ENCODE data around the gene IRX6.

Gene IRX6

DNA sequence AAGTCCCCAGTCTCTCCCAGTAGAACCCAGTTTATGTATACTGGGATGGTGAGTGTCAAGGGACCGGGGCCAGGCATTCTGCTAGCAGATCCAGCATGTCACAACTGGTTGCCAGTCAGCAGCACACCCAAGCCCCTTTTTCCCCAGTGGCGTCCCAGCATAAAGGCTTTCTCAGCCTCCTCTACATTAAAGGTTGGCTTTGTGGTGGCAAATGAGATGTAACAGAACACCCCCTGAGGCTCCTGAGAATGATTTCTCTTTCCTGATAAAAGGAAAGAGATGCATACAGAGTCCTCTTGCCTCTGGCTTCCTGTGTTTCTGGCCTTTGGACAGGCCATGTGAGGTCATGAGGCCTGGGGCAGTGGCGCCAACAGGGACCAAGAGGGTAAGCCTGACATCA is 27.9 kb downstream of the IRX6 start:
- H3K4me3 ChIP-seq (replicated peaks in 1 of 2; ENCODE audit: low read depth in 2 of 2, low read length in 2 of 2): no peak overlapping the region
- no peak for DNase-seq (ENCODE audit: low read depth in 2 of 2)
- TF ChIP-seq, protein P1, sequence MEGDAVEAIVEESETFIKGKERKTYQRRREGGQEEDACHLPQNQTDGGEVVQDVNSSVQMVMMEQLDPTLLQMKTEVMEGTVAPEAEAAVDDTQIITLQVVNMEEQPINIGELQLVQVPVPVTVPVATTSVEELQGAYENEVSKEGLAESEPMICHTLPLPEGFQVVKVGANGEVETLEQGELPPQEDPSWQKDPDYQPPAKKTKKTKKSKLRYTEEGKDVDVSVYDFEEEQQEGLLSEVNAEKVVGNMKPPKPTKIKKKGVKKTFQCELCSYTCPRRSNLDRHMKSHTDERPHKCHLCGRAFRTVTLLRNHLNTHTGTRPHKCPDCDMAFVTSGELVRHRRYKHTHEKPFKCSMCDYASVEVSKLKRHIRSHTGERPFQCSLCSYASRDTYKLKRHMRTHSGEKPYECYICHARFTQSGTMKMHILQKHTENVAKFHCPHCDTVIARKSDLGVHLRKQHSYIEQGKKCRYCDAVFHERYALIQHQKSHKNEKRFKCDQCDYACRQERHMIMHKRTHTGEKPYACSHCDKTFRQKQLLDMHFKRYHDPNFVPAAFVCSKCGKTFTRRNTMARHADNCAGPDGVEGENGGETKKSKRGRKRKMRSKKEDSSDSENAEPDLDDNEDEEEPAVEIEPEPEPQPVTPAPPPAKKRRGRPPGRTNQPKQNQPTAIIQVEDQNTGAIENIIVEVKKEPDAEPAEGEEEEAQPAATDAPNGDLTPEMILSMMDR (IDR thresholded peaks at IDR 0.05; ENCODE audit: low read depth, low read length): no peak

DNA sequence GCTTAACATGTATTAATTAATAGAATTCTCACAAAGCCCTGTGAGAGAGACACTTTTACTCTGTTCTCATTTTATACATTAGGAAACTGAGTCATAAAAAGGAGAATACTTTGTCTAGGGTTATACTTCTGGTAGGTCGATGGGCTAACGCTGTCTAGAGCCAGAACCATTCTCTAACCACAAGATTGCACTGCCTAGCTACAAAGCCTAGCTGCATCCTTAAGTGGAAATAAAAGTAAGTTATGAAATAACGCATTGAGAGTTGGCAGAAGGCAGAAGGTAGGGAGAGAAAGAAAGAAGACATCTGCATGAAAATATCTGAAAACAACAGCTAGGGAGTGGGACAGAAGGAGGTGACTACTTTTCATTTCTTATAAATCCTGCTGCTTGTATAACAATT is 33.2 kb downstream of the IRX6 start:
- TF ChIP-seq, protein P1 (IDR thresholded peaks at IDR 0.05; ENCODE audit: low read depth, low read length): no peak
- DNase-seq (ENCODE audit: low read depth in 2 of 2): no peak
- H3K4me3 ChIP-seq (replicated peaks in 1 of 2; ENCODE audit: low read depth in 2 of 2, low read length in 2 of 2): no peak overlapping the region

DNA sequence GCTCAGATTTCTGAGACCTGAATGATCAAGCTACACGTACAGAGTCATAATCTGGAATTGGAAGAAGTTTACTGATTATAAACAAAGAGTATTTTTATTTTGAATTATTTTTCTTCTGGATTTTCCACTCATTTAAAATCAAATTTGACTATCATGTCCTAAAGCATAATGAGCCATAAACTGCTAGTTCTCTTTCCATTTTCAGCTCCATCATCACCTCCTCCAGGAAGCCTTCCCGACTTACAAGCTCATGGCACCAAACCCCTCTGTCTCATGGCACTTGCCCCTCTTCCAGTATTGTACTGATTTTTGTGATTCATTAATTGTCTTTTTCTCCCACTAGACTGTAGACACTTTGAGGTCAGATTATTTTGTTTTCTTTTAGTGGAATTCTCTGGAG is 35.9 kb downstream of the IRX6 start:
- TF ChIP-seq, protein P1 (IDR thresholded peaks at IDR 0.05; ENCODE audit: low read depth, low read length): no peak
- no peak for DNase-seq (ENCODE audit: low read depth in 2 of 2)
- H3K4me3 ChIP-seq (replicated peaks in 1 of 2; ENCODE audit: low read depth in 2 of 2, low read length in 2 of 2): no peak overlapping the region

DNA sequence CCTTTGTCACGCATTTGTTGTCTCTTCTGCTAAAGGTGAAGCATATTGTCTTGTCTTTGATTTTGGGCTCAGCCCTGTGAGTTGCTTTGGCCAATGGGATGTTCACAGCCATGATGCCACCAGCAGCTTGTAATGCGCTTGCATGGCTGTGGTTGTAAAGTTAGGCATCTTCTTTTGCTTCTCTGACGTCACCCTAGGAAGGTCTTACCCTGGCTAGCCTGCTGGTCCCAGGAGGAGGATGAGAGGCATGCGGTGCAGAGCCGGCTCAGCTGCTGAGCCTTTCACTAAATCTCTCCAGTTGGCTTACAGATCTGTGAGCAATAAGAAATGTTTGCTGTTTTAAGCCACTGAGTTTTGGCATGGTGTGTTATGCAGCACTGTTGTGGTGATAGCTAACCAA is 40.8 kb downstream of the IRX6 start:
- TF ChIP-seq, protein P1 (IDR thresholded peaks at IDR 0.05; ENCODE audit: low read depth, low read length): no peak
- H3K4me3 ChIP-seq (replicated peaks in 1 of 2; ENCODE audit: low read depth in 2 of 2, low read length in 2 of 2): no peak overlapping the region

DNA sequence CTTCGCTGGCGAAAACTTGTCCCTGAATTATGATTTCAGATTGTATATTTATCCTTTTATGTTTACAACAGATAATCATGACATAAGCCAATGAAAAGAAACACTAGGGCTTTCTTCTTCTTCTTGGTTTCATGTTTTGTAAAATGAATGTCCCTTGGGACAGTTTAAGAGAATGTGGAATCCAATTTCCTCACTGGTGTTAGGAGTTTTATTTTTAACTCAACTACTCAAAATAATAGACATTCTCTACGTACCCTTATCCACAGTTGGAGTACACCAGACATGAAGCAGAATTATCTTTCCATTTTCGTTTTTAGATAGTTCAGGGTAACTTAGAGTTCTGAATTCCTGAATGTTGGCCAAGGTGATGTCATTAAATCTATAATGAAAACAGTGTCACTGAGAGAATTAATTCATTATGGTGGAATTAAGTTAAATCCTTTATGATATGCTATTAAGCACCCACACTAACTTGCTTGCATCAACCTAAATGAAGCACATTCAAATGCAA is 43.4 kb downstream of the IRX6 start:
- DNase-seq (ENCODE audit: low read depth in 2 of 2): peak in 1 of 2 donors; percentile 15
- H3K4me3 ChIP-seq (replicated peaks in 1 of 2; ENCODE audit: low read depth in 2 of 2, low read length in 2 of 2): no peak overlapping the region
- TF ChIP-seq, protein P1 (IDR thresholded peaks at IDR 0.05; ENCODE audit: low read depth, low read length): no peak

More for the DNA sequence above, 40.8 kb downstream of the IRX6 start:
- DNase-seq (ENCODE audit: low read depth in 2 of 2): no peak

DNA sequence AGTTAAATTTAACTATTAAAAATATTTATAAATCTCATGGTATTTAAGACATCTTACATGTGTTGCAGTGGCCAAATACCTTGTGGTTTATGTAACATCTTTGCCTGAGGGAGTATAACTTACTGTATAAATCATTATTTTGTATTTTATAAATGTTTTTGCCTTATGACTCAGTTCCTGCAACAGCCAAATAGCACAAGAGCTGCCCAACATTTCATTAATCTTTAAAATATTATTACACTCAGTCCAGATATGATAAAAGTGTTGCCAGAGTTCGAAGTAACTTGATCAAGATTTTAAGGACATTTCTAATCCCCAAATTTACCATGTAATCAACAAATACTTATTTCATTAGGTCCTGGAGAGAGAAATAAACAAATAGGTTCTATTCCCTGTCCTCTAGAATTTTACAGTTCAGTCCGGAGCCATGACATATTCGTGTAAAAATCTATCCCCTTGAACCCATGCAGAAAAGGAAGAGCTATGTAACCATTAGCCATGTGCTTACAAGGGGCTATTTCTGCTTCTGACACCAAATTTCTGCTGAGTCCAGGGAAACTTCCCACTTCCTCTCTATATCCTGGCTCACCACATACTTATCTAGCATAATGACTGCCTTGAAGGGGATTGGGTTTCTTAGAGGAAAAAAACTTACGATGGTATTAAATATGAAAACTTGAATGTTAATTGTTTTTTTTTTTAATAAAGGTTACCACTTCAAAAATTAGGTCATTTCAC is 44.0 kb downstream of the IRX6 start:
- TF ChIP-seq, protein P1 (IDR thresholded peaks at IDR 0.05; ENCODE audit: low read depth, low read length): no peak
- DNase-seq (ENCODE audit: low read depth in 2 of 2): peak; percentile 4 to 38
- no peak overlapping the region for H3K4me3 ChIP-seq (replicated peaks in 1 of 2; ENCODE audit: low read depth in 2 of 2, low read length in 2 of 2)

Measured in cardiac fibroblast (primary cell).